ENCODE measurements around the gene EXD2.
"Not testable (repeated sequence)": the region's sequence is repeated elsewhere in the genome, so short reads cannot be mapped to it uniquely, and the experiment has no call there.

EXD2 gene, protein sequence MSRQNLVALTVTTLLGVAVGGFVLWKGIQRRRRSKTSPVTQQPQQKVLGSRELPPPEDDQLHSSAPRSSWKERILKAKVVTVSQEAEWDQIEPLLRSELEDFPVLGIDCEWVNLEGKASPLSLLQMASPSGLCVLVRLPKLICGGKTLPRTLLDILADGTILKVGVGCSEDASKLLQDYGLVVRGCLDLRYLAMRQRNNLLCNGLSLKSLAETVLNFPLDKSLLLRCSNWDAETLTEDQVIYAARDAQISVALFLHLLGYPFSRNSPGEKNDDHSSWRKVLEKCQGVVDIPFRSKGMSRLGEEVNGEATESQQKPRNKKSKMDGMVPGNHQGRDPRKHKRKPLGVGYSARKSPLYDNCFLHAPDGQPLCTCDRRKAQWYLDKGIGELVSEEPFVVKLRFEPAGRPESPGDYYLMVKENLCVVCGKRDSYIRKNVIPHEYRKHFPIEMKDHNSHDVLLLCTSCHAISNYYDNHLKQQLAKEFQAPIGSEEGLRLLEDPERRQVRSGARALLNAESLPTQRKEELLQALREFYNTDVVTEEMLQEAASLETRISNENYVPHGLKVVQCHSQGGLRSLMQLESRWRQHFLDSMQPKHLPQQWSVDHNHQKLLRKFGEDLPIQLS
- 10.3 reads per million, percentile 32 among the genes with 10 or more reads in this experiment for total RNA-seq

DNA sequence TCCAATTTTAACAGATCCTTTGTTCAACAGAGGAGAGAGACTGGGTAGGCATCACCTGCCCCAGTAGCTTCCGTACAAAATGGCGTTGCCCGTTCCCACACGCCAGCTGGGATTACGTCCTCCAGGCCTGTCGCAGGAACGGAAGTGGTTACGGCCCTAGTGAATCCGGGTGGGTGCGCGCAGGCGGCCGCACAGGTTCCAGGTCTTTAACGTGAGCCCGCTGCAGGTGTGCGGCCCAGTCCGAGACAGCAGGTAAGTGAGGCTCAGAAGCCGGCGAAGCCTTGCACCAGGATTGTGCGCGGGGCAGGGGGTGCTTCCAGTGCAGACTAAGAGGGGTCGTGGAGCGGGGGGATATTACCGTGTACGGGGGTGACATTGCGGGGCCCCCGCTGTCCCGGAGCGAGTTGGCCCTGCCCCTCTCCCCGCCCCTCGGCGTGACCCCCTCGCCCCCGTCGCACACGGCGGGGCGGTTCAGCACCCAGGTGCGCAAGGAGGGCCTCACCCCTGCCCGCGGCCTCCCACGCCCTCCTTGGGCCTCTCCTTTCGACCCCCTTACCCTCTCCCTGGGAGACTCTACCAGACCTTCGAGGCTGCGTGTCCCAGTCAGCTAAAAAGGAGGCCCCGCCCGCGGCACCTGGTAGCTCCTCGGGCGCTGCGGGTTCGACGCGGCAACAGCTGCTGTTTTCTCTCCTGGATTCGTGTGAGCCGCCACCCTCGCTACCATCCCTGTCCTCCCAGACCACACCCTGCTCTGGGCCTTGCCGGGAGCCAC lies at the start of gene EXD2:
Gene EXD2, plus strand, starts transcription at position 159 of the 772 bp plus-strand sequence. CDS start 17,973 bp downstream, outside the sequence.
- DNase-seq = peak; percentile 36

DNA sequence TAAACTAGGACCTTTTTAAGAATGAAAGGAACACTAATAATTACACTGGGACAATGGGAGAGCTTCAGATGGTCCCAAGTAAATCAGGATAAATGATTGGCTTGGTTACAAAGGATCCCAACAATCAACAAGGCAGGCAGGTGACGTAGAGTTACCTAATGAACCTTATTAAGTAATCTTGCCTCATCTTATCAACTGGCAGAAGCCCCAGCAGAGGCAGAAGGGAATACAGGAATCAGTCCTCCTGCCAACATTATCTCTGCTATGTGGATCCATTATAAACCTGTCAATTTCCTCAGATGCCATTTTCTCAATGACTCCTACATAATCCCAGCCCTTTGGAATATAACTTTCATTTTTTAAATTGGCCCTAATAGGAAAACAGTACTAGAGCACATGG lies 49.7 kb upstream of the EXD2 start:
- no peak for DNase-seq

DNA sequence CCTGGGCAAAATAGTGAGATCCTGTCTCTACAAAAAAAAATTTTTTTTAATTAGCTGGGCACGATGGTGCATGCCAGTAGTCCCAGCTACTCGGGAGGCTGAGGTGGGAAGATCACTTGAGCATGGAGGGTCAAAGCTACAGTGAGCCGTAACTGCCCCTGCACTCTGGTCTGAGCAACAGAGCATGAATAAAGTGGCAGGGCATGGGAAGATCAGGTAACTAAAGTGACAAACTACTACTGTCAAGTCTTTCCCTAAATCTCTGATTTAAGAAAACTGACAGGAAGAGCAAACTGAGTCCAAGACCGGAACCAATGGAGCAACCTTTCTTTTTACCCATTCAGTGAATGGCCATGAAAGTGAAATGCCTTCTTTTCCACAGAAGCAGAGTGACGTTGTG lies 49.2 kb upstream of the EXD2 start:
- DNase-seq = no peak

DNA sequence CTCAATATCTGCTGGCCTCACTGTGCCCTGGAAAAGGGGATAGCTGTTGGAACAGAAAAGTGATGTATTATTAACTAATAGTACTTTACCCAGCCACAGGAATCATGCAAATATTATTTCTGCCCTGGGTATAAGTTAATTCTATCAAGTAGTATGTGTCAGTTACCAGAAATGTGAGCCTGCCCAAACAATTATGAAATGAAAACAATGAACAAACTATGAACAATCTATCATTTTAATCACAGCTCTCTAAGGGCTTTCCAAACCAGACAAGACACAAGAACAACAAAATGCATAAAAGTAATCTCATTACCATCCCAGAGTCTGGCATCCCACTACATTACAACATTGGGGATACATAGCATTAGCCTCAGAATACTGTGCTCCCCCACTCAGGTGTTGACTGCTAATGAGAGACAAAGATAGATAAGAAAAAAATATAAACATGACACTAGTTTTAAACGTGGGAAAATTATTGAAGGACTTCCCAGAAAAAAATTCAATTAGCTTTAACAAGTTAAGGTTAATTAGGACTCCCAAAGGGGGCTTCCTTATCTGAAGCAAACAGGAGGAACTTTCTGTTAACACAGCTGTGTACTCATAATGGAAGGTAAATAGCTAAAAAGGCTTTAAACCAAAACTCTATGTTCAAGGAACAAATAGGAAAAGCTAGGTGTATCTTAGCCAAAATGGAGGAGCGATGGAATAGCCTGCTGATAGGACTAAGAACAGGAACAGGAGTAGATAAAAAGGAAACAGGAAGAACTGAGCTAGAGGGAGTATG lies 41.6 kb upstream of the EXD2 start:
- DNase-seq = no peak

DNA sequence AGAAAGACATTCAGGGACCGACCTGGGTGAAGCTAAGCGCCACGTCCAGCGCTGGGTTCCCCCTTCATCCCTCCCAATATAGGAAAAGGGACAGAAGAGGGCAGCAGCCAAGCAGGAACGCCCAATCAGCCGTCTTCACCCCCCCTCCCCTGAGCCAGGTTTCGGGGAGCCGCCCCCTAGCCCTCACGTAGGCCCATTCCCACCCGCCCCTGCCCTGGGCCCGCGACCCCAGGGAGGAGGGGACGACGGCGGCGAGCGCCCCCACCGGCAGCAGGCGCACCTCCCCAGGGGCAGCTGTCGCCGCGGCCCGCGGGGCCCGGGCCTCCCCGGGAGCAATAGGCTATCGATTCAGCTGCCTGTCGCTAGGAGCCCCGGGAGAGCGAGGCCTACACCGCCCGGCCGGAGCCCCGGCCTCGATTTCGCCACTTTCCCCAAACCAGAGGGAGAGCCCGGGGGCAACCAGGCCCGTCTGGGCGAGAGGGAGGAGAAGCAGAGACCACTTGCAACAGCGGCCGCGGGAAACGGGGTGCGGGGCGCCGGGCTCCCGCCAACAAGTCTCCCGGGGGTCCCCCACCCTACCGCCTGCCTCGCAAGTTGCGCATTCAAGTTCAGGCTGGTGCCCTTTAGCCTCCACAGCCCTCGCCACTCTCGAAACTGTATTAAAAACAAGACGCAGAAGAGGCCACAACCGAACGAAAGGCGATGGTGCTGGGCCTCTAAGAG lies 39.7 kb upstream of the EXD2 start:
- DNase-seq = peak; percentile 70

DNA sequence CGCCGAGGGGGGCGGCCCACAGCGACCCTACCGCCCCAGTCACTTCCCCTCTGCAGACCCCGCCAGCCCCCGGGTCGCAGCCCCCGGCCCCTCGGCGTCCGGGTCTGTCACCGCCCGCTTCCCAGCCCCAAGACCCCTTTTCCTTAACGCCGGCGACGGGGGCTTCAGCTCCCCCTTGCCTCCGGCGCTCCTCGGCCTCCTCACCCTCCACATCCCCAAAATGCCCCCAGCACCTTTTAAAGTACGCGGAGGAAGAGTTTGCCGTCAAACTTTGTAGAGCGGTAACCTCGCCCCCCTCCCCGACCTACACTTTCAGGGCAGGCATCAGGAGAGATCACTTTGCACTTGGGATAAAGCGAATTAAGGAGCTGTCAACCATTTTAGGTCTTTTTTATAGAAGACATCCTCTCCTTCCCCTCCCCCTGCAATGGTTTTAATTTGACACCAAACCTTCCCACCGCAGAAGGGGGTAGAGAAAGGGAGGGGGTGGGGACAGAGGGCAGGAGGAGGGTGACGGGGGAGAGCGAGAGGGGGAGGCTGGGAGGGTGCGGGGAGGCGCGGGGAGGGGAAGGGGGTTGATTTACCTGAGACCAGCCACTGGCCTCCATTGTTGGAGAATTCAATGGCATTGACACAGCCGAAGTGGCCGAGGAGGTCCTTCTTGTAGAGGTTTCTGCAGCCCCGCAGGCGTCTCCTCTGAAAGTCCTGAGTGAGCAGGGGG lies 39.0 kb upstream of the EXD2 start:
- DNase-seq = peak; percentile 29

DNA sequence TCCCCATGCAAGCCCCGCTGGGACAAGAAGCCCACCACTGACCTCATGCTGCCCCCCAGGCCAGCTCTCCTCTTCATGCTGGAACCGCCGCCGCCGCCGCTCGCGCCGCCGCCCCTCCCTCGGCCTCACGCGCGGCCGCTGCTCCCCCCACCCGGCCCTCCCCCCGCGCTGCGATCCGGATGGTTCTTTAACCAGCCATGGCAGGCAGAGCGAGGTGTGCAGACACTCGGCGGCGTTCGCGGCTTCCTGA lies 38.5 kb upstream of the EXD2 start, which contains the start of gene DCAF5:
Gene DCAF5, minus strand, starts transcription at position 218 of the 250 bp plus-strand sequence. Its CDS starts 141 bp downstream, at position 77.
- peak; percentile 90 for DNase-seq

DNA sequence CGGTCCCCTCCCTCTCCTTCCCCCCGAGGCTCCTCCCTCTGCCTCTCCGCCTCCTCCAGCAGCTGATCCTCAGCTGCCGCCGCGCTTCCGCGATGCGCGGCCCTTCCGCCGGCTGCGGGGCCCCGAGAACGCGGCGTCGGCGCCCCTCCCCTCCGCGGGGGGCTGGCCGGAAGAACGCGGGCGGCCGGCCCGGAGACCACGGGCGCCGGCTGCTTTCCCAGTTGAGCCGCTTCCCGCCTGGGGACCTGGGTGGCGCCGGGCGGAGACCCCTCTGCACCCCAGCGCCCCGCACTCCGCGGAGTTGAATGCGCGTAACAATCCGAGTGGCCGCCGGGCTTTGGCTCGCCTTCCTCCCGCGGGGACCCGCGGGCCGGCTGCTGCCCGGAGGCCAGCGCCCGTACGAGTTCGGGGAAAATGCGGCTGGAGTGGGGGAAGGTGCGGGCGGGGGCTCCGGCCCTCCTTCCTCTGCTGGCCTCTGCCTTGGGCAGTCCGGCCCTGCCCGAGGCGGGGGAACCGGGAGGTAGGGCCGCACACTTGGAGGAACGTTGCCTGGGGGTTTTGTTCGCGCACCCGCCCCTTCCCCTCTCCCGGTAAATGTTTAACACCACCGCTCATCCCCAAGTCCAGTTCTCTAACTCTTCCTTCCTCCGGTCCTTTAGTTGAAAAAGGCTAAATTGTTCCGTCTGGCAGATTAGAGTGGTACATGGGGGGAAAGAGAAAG lies 38.0 kb upstream of the EXD2 start:
- no peak for DNase-seq

DNA sequence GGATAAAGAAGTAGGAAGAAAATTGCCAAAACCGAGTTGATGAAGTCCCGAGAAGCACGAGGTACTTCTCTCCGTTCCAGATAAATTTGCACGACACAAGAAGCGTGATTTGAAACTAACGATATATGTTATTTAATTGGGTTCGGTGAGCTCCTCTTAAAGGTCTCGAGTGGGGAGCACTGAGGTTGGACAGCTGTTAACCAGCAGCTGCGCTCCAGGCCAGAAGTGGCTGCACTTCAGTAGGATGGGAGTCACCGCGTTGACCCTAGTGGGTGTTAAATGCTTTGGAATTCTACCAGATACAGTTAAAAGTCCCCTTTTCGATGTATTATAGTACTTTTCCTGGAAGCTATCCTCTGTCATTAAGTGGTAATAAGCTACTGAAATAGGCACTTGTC lies 37.4 kb upstream of the EXD2 start:
- no peak for DNase-seq

DNA sequence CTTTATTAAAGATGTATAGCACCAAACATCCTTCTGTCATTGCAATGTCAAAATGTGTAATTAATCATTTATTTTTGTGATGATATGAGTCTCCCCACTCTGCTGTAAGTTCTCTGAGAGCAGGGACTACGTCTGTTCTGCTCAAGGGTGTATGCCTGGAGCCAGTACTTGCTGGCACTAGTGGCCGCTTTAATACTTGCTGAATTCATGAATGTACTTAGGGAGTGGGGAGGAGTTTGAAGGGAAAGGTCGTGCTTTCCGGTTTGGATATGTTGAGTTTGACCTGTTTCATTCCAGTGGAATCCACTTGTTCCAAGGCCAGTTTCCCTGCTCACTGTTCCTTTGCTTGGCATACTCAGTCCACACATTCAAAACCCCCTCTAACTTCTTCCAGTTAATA lies 36.5 kb upstream of the EXD2 start:
- no peak for DNase-seq

DNA sequence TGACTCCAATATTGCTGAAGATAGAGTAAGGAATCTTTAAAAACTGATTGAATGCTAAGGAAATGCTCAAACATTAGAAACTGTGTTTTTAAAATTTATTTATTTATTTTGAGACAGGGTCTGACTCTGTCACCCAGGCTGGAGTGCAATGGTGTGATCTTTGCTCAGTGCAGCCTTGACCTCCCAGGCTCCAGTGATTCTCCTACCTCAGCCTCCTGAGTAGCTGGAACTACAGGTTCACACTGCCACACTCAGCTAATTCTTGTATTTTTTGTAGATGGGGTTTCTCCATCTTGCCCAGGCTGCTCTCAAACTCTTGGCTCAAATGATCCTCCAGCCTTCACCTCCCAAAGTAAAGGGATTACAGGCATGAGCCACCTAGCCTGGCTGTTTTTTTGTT lies 35.1 kb upstream of the EXD2 start:
- no peak for DNase-seq

DNA sequence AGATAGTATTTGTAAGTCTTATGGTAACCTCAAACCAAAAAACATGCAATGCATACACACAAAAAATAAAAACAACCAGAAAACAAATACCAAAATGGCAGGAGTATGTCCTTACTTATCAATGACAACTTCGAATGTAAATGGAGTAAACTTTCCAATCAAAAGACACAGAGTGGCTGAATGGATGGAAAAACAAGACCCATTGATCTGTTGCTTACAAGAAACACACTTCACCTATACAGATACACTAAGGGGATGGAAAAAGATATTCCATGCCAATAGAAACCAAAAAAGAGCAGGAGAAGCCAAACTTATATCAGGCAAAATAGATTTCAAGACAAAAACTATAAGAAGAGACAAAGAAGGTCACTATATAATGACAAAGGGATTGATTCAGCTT lies 29.7 kb upstream of the EXD2 start:
- DNase-seq = no peak

DNA sequence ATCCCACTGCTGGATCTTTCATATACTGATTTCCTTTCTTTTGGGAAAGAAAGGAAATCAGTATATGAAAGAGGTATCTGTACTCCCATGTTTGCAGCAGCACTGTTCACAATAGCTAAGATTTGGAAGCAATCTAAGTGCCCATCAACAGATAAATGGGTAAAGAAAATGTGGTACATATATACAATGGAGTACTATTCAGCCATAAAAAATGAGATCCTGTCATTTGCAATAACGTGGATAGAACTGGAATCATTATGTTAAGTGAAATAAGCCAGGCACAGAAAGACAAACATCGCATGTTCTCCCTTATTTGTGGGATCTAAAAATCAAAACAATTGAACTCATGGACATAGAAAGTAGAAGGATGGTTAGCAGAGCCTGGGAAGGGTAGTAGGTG lies 25.5 kb upstream of the EXD2 start:
- not testable (repeated sequence) for DNase-seq

DNA sequence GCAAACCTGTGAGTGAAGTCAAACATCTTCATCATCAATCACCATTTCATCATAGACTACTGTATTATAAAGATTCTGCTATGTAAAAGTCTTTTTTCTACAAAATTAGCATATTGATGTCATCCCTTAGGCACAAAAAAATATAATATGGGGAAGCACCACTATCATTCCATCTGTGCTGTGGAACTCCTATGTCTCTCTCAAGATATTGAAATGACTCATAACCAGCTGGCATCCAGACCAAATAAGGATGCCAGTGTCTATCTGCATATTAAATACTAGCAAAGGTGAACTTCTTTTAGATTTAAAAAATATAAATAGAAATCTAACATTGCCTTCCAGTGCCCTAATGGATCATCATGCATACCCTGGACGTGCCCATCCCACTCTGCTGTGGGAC lies 20.5 kb upstream of the EXD2 start:
- no peak for DNase-seq

DNA sequence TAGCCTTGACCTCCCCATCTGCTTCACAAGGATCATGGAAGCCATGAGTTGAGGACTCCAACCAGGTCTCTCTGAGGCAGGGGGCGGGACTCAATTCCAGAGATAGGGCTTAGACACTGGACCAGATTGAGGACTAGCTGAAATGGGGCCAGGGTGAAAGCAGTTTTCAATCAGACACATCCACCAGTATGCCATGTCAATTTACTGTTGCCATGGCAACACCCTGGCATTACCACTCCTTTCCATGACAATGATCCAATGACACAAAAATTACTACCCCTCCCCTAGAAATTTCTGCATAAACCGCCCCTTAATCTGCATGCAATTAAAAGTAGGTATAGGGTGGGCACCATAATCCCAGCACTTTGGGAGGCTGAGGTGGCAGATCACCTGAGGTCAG lies 19.7 kb upstream of the EXD2 start:
- DNase-seq = no peak

DNA sequence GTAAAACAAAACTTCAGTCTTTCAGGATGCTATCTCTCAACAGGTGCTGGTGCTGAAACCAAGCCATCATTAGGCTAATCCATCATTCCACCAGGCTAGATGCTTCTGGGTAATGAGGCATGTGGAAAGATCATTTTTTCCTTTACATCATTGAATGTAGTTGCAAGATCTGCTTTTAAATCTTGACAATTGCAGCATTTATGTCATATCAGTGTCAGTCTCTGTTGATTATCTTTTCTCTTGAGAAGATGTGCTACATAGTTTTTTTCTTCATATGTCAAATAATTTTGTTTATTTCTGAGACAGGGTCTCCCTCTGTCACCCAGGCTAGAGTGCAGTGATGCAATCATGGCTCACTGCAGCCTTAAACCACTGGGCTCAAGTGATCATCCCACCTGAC lies 16.2 kb upstream of the EXD2 start:
- no peak for DNase-seq

DNA sequence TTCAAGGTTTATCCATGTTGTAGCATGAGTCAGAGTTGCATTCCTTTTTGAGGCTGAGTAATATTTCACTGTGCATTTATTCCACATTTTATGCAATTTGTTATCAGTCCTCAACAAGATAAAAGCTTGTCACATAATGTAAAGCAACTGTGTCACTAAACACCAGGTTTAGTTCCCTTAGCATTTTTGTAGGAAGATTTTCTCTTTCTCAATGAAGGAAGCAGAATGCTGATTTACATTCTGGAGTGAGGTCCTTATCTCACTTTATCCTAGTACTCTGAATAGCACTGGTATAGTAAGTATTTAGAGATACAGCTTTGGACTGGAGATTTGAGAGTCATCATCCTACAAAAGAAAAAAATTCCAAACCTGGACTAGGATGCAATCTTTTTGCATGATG lies 9.8 kb upstream of the EXD2 start:
- no peak for DNase-seq

DNA sequence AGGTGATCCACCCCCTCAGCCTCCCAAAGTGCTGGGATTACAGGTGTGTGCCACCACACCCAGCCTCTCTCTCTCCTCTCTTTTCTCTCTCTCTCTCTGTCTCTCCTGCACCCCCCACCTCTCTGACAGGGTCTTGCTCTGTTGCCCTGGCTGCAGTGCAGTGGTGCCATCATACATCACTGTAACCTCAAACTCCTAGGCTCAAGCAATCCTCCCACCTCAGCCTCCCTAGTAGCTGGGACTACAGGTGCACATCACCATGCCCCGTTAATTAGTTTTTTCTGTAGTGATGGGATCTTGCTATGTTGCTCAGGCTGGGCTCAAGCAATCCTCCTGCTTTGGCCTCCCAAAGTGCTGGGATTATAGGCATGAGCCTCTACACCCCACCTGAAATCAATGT lies 8.7 kb upstream of the EXD2 start:
- not testable (repeated sequence) for DNase-seq

DNA sequence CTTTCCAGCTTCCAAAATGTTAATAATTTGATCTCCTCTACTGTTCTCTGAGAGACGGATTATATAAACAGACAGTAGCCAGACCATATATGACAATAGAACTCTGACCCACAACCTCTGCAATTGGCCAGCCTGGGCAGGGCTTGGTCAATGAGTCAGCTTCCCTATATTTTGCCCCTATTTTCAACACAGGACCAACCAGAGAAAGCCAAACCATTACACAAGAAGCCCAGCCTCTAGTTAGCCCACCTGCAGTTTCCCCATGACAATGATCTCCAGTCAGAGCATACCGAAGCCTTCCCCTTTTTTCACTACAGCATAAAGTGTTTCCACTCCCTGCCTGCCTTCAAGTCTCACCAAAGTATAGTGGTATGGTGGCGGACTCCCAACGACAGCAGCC lies 7.6 kb upstream of the EXD2 start:
- DNase-seq = no peak

DNA sequence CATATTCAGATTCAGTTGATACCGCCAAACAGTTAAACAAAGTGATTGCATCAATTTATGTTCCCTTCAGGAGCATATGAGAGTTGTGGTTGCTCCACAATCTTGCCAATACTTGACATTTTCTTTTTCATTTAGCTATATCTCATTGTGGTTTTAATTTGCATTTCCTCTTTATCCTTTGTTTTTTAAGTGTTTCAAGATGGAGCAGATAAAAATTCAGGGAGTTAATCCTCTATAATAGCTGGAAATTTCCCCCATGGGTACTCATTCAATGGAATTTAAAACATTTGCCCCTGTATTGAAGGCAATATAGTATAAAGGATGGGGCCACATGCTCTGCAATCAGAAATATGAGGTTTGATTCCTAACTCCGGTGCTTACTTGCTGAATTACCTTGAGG lies 1.1 kb upstream of the EXD2 start:
- DNase-seq = no peak

DNA sequence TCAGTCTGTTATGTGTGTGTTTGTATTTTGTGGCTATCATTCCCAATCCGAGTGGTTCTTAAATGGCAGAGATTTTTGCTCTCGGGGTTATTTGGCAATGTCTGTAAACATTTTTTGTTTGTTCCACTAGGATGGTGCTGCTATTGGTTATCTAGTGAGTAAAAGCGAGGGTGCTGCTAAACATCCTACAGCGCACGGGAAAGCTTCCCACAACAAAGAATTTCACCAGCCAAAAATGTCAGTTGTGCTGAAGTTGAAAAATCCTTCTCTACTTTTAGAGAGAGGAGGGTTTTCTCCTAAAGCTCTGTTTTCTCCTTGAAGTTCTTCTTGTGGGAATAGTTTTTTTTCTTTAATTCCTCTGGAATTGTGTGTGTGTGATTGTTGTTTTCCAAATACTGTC lies 2.4 kb downstream of the EXD2 start:
- no peak for DNase-seq
